AG09319 (cell line): Measurements from ENCODE around the gene PLEK.

Experiments
- DNase-seq: peaks from one replicate; pipeline ENCODE4 v3.0.0-alpha.2; 2010; ENCODE audit warnings: low read depth; ENCODE audit errors: extremely low read depth
- TF ChIP-seq, protein P1 (sequence below): IDR thresholded peaks from 2 replicates; pipeline ENCODE4 v1.5.1; 2011; ENCODE audit warnings: low read depth, mild to moderate bottlenecking, inconsistent platforms, low read length, moderate library complexity

PLEK gene

GRCh38 chr2:68325056-68325455 lies 40.0 kb upstream of the PLEK start:
- no peak for DNase-seq
- TF ChIP-seq, protein P1, sequence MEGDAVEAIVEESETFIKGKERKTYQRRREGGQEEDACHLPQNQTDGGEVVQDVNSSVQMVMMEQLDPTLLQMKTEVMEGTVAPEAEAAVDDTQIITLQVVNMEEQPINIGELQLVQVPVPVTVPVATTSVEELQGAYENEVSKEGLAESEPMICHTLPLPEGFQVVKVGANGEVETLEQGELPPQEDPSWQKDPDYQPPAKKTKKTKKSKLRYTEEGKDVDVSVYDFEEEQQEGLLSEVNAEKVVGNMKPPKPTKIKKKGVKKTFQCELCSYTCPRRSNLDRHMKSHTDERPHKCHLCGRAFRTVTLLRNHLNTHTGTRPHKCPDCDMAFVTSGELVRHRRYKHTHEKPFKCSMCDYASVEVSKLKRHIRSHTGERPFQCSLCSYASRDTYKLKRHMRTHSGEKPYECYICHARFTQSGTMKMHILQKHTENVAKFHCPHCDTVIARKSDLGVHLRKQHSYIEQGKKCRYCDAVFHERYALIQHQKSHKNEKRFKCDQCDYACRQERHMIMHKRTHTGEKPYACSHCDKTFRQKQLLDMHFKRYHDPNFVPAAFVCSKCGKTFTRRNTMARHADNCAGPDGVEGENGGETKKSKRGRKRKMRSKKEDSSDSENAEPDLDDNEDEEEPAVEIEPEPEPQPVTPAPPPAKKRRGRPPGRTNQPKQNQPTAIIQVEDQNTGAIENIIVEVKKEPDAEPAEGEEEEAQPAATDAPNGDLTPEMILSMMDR, result no peak

GRCh38 chr2:68328901-68329300 lies 36.2 kb upstream of the PLEK start:
- no peak for DNase-seq
- TF ChIP-seq, protein P1, result no peak

DNA sequence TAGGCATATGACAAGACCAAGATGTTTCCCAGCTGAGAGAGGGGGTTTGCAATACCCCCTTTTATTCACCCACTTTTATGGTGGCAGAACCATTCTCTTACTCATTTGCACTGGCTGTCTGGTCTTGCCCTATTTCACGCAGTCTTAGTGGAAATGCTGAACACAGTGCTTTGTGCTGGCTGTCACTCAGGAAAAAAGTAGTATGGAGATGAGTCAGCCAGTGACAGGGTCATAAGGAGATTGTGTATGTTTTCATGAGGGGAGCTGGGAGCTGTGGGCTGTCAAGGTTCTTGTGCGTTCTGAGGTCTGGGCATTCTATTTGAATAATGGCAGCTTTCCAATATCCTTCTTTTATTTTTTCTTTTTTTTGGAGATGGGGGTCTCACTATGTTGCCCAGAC lies 34.4 kb upstream of the PLEK start:
- no peak for DNase-seq
- TF ChIP-seq, protein P1, result no peak

DNA sequence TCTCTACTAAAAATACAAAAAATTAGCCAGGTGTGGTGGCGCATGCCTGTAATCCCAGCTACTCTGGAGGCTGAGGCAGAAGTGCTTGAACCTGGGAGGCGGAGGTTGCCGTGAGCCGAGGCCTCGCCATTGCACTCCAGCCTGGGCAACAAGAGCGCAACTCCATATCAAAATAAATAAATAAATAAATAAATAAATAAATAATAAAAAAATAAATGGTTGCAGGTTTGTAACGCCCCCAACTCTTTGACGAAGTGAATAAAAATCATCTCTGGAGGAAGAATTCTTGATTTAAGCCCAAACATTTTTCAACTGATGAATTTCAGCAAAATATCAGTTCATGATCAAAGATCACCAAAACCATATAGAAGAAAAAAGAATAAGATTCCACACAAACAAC lies 32.1 kb upstream of the PLEK start:
- DNase-seq, result no peak
- TF ChIP-seq, protein P1, result no peak

DNA sequence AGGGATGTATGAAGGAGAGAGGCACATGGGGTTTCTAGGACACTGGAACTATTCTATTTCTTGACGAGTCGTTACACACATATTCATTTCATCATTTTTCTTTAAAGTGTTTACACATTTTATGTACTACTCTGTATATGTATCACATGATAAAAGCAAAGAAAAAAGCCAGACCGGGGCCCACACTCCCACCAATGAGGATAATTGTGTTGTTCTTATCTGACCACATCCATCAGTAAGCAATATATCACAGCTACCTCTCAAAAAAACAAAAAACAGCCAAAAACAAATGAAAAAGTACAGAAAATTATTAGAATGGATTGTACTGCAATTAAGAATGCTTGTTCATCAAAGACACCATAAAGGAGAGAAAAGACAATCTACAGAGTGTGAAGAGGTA lies 31.2 kb upstream of the PLEK start:
- DNase-seq, result no peak
- TF ChIP-seq, protein P1, result no peak

GRCh38 chr2:68336192-68336591 lies 28.9 kb upstream of the PLEK start:
- DNase-seq, result peak; percentile 14
- TF ChIP-seq, protein P1, result no peak

DNA sequence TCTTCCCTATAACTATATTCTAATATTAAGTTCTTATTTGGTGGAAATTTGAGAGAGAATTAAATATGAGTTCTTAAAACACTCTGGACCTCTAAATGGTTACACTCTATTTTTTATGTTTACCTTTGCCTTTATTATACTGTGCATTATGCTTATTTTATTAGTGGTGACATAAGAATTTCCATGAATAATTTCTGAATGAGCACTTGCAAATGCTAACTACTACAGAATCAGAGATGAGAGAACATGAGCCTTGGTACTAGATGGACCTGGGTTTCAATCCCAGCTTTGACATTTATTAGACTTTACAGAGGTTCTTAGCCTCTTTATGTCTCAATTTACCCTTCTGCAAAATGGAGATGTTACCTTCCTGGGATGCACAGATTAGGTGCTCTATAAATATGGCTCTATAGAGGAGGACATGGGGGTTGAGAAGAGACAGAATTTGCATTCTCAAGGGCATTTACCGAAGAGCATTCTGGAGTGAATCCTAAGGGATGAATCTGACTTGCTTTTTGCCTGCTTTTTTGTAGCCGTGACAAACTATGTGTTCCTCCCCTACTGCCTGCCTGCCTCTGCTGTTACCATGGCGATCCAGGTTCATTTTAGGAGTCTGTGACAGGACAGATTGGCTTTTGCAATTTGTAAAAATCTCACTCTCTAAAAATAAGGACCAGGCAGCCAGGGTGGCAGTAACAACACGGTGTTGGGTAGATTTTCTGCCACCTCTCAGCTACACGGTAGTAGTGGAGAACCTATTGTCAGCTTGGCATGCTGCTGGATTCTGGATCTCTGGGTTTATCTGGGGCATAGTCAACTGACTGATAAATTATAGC lies 24.6 kb upstream of the PLEK start:
- no peak for DNase-seq

More for the DNA sequence above, 24.6 kb upstream of the PLEK start:
- TF ChIP-seq, protein P1, result no peak
